Peyer's patch (tissue), 4 donors: Measurements from ENCODE around the gene CASP14.

Source experiments
- CTCF ChIP-seq, 6 experiments: fragments of 450-650 bp in 4 of 6; fragments of 200-600 bp in 2 of 6; sonication (generic) in 1 of 6; IDR thresholded peaks; one replicate each; pipeline ENCODE4 v1.5.1; 2017 to 2019; ENCODE audit warnings: antibody characterized with exemption in 6 of 6, mild to moderate bottlenecking in 3 of 6, moderate library complexity in 1 of 6
- POLR2A ChIP-seq, 2 donors: fragments of 450-650 bp; IDR thresholded peaks; one replicate each; pipeline ENCODE4 v1.5.1; 2017; ENCODE audit warnings: antibody characterized with exemption in 2 of 2, mild to moderate bottlenecking in 2 of 2, moderate library complexity in 2 of 2

DNA sequence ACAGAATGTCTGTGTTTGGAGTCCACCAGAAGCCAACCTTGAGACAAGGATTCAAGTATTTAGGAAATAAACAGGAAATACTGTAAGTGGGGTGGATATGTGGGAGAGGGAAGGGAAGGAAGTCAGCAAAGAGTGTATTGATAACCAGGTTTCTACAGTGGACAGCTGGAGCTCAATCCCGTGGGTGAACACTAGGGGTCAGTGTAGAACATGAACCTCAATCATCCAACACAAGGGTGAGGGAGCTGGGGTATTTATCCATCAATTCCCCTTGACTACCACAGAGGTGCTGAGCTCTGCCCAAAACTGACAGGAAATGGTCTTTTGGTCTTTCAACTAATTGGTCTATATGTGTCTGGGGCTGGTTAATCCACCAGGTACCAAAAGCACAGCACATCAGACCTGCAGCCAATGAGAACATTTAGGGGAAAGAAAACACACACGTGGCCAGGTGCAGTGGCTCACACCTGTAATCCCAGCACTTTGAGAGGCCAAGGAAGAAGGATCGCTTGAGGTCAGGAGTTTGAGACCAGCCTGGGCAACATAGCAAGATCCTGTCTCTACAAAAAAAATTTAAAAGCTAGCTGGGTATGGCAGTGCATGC lies 52.3 kb downstream of the CASP14 start:
- TF ChIP-seq POLR2A (IDR thresholded peaks at IDR 0.05) (no peak), CTCF (IDR thresholded peaks at IDR 0.05) (peak; percentile 29 to 69 (median 60))
